NCI-H146 treated with DMSO at 0.1 percent for 48 hours (cell line): Measurements from ENCODE around the gene UBAC1.
"Not testable (repeated sequence)": the region's sequence is repeated elsewhere in the genome, so short reads cannot be mapped to it uniquely, and the experiment has no call there.

ENCODE experiments used
- DNase-seq: peaks from one replicate; lab custom pipeline; 2025; ENCODE audit not compliant: unreplicated experiment; lab: John Stamatoyannopoulos, UW

UBAC1 gene

DNA sequence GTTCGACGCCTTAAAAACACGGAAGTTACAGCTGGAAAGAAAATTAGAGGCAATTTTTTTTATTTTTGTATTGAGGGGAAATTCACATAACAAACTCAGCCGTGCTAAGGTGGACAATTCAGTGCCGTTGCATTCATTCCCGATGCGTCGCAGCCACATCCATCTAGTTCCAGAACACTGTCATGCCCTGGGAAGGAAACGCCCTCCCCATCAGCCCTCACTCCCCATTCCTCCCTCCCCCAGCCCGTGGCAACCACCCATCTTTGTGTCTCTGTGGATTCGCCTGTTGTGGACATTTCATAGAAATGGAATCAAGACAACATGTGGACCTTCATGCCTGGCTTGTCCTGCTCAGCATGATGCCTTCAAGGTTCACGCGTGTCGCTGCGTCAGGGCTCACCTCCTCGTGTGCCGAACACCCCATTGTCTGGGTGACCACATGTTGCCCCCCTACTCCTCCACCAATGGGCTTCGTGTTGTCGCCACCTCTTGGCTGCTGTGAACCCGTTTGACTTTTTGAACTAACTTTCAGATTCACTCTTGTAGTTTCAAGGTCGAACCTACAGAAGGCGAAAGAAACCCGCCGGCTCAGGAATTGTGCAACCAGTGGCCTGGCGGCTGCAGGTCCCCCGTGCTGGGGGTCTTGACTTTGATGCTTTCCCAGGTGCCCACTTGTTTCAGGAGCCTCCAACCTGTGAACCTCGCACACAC lies 36.4 kb downstream of the UBAC1 start:
- DNase-seq, result no peak

DNA sequence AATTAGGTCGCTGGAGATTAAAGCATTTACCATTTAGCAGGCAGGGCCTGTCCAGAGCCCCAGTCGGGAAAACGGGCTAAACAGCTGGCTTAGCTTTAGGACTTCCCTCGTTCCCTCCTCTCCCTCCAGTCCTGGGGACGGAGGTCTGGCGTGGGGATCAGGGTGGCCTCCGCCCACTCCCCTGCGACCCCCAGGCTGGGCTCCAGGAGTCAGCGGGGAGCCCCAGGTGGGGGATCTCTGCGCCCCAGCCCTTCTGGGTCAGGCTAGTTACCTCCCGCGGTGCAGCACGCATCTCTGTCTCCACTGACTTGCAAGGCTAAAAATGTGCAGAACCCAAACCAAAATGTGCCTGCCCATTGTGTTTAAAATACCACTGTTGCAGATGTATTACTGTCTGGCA lies 37.7 kb downstream of the UBAC1 start:
- DNase-seq, result no peak

DNA sequence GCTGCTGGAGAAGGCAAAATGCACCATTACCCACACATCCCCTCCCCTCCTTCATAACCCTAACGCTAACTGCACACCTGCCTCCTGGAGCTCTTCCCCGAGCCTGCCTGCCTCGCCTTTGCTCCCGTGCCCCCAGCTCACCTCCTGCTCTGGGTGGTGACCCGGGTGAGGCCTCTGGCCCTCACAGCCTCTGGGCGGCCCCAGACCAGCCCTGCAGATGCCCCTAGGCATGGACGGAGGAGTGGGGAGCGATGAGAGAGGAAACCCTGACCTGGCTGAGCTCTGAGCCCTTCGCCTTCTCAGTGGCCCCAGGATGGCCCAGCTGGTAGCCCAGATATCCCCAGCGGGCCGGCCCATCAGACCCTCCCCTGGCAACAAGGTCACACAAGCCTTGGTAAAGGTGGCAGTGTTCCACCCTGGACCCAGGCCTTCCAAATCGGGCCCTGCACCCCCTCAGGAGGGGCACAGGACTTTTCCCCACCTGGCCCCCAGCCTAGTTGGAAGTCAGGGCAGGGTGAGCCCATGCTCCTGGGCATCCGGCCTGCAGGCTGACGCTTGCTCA lies 39.3 kb downstream of the UBAC1 start:
- no peak for DNase-seq

- no peak for DNase-seq
These were observed 40.1 kb downstream of the UBAC1 start for GRCh38 chr9:135920973-135921585.

GRCh38 chr9:135920256-135920930 lies 40.8 kb downstream of the UBAC1 start:
- no peak for DNase-seq

DNA sequence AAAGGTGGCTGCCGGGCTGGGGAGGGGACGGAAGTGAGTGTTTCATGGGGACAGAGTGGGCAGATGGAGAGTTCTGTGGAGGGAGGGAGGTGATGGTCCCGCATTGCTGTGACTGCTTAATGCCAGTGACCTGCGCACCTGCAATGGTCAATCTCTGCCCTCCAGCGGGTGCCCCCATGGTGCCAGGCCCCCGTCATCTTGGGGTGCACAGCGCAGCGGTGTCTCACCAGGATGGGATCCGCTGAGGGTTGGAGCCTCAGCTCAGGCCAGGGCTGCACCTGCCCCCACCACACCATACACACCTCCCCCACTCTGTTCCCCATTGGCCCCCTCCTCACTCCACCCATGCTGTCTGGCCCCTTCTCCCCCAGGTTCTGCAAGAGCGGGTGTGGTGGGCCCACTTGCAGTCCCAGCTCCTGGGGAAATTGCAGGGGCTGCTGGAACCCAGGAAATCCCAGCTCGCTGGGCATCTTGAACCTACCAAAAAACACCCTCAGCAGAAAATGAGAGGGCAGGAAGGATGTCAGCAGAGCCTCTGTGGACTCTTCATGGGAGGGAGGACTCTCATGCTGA lies 41.8 kb downstream of the UBAC1 start:
- DNase-seq, result no peak

GRCh38 chr9:135916227-135916626 lies 44.9 kb downstream of the UBAC1 start:
- not testable (repeated sequence) for DNase-seq

DNA sequence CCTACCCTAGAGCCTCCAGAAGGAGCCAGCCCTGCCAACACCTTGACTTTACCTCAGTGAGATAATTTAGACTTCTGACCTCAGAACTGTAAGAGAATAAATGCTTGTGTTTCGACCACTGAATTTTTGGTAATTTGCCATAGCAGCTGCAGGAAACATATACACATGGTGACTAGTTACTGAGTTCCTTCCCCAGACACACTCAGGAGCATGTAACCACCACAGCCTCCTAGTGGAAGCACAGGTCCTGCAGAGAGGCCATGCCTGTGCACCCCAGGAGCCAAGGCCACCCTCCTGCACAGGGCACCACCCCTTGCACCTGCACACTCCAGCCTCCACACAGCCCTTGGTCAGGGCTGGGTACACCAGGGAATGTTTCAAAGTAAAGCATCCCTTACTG lies 46.3 kb downstream of the UBAC1 start:
- DNase-seq, result no peak

DNA sequence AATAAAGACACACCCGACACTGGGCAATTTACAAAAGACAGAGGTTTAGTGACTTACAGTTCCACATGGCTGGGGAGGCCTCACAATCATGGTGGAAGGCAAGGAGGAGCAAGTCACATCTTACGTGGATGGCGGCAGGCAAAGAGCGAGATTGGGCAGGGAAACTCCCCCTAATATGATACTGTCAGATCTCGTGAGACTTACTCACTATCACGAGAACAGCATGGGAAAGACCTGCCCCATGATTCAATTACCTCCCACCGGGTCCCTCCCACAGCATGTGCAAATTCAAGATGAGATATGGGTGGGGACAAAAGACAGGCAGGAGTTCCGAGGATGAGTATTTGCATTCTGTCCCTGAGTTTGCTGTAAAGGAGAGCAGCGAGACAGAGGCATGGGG lies 49.9 kb downstream of the UBAC1 start:
- not testable (repeated sequence) for DNase-seq

GRCh38 chr9:135910757-135911156 lies 50.4 kb downstream of the UBAC1 start:
- no peak for DNase-seq

DNA sequence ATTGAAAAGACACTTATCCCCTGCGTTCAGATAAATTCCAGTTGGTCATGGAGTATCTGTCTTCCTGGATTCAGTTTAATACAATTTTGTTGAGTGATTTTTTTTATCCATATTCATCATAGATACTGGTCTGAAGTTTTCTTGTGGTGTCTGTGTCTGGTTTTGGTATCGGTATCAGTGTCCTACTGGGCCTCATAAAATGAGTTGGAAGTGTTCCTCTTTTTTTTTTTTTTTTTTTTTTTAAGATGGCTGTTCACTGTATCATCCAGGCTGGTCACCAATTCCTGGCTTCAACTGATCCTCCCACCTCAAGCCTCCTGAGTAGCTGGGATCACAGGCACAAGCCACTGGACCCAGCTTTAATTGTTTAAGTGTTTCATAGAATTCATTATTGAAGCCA lies 51.0 kb downstream of the UBAC1 start:
- no peak for DNase-seq

DNA sequence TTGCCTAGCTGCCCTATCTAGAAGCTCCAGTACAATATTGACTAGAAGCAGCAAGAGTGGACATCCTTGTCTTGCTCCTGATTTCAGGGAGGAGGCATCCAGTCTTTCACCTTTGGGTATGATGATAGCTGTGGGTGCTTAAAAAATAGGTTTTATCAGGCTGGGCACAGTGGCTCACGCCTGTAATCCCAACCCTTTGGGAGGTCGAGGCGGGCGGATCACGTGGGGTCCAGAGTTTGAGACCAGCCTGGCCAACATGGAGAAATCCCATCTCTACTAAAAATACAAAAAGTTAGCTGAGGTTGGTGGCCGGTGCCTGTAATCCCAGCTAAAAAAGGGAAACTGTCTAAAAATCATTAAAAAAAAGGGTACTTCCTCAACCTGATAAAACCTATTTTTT lies 51.8 kb downstream of the UBAC1 start:
- DNase-seq, result no peak

- DNase-seq, result no peak
These were observed 52.4 kb downstream of the UBAC1 start for GRCh38 chr9:135908754-135909204.

DNA sequence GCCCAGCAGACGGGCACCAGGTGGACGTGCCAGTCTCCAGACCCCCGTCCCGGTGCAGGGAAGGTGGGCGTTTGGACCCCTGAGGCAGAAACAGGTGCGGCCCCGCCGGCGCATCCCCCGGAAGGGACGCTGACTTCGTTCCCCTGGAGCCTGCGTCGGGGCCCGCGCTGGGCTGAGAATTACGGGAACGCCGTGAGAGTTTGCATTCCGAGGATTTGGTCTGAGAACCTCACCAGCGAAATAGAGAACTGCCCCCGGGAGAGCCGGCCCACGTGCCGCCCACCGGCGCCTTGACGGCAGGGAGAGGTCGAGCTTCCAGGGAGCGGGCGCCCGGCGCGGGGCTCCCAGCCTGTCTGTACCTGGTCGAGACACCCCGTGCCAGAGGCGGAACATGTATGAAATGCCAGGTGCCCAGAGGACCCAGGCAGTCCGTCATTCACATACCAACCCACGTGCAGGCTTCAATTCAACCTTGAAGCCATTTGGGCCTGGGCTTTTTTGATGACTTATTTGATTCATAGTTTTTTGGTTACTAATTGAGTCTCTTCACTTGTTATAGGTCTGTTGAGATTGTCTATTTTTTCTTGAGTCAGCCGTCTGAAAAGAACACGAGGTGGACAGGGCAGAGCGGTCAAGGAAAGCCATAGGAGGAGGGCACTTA lies 53.0 kb downstream of the UBAC1 start:
- DNase-seq, result no peak

GRCh38 chr9:135907431-135908092 lies 53.6 kb downstream of the UBAC1 start, which contains the start of gene CAMSAP1:
Gene CAMSAP1 (minus strand): TSS chr9:135907546. CDS start chr9:135907159, 387 bp downstream.
- peak; percentile 46 for DNase-seq

DNA sequence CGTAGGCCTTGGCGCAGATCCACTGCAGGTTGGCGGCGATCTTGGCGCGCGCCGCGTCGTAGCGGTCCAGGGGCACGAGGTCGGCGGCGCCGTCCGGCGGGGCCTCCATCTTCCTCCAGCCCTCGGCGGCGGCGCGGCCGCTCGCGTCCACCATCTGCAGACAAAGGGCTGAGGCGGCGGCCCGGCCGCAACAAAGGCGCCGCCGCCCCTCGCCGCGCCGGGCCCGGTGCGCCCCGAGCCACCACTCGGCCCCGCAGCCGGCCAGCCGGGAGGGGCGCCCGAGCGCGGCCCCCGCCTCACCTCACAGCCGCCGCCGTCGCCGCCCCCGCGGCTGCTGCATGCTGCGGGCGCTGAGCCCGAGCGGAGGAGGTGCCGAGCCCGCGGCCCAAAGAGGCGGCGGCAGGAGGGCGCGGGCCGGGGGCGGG lies 54.2 kb downstream of the UBAC1 start:
- DNase-seq, result no peak

GRCh38 chr9:135906291-135907005 lies 54.7 kb downstream of the UBAC1 start:
- peak; percentile 8 for DNase-seq

GRCh38 chr9:135905380-135906258 lies 55.6 kb downstream of the UBAC1 start:
- DNase-seq, result no peak
